ENCODE data around the gene PKHD1.

Gene PKHD1

DNA sequence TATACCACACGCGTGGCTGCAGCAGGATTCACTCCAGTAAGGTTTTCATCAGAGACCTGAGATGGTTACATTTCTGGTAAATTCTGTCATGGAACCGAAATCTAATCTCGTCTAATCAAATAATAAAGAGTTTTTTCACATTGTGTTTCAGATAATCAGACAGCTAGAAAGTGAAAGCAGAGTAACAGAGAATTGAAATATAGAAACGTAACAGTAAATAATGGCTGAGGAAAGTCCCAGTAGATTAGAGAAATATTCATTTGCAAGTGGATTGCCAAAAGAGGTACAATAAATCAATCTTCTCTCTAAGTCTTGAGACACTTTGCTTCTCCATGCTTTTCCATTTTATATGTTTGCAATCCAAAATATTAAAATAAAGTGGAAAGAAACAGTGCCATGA is 42.4 kb downstream of the PKHD1 start:
- DNase-seq = no peak

GRCh38 chr6:52042141-52042885 is 45.1 kb downstream of the PKHD1 start:
- DNase-seq = no peak

- DNase-seq = no peak
Measured at GRCh38 chr6:52041134-52041533, 46.3 kb downstream of the PKHD1 start.

- no peak for DNase-seq
Measured at GRCh38 chr6:52027699-52028098, 59.7 kb downstream of the PKHD1 start.

GRCh38 chr6:52024451-52025068 is 62.9 kb downstream of the PKHD1 start:
- no peak for DNase-seq

DNA sequence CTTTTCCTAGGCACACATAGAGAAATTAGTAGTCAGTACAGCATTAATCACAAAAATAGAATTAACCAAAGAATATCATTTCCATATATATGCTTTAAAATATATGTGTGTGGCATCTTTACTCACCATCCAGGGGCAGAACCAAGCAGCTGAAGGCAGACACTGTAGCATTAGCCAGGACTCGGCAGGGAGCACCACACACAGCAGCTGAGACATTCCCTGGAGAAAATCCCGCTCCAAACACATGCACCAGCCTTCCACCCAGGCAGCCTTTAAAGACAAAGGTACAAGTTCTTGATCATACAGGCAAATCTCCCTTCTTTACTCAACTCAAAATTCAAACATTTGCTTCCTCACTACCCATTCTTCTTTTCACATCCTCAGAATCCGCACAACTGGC is 64.7 kb downstream of the PKHD1 start:
- DNase-seq = no peak

DNA sequence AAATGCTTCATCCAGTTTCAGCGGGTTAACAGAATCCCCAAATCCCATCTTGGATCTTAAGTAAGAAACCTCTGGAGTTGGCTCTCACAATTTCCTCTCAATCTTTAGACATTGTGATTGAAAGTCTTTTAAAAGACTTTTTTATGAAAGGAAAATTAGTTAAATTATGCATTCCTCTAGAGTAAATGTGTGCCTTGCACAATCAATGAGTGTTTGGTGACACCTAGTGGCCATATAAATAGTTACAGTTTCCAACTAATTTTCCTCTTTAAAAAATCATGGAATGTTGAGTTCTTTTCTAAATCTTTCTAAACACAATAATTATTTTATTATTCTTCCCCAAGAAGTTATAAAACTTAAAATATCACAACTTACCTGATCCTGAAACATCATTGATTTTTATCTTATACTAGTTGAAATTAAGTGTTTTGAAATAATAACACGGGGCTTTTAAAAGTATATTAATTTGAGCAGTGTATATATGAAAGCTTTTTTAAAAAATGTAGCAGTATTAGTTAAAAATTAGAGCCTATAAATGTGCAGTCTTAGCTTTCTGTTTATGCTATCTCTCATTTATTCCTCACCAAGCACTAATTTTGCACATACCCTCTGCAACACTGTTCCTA is 66.4 kb downstream of the PKHD1 start:
- DNase-seq = no peak

DNA sequence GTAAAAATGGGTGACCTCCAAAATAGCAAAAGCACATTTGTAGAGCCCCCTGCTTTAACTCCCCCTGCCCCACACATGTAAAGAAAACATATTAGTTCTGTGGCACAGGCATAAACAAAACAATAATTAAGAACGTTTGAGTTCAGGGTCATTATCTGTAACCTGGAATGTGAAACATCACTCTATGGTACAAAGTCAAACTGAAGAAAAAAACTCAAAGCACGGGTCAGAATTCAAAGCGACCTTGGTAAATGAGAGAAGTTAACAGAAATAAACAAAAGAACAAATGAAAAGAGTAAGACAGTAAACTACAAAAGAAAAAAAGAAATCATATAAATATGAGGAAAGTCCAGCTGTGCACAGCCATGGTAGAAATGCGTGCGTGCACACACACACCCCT is 67.5 kb downstream of the PKHD1 start:
- DNase-seq = no peak

- no peak for DNase-seq
Measured at GRCh38 chr6:52019092-52019491, 68.3 kb downstream of the PKHD1 start.

DNA sequence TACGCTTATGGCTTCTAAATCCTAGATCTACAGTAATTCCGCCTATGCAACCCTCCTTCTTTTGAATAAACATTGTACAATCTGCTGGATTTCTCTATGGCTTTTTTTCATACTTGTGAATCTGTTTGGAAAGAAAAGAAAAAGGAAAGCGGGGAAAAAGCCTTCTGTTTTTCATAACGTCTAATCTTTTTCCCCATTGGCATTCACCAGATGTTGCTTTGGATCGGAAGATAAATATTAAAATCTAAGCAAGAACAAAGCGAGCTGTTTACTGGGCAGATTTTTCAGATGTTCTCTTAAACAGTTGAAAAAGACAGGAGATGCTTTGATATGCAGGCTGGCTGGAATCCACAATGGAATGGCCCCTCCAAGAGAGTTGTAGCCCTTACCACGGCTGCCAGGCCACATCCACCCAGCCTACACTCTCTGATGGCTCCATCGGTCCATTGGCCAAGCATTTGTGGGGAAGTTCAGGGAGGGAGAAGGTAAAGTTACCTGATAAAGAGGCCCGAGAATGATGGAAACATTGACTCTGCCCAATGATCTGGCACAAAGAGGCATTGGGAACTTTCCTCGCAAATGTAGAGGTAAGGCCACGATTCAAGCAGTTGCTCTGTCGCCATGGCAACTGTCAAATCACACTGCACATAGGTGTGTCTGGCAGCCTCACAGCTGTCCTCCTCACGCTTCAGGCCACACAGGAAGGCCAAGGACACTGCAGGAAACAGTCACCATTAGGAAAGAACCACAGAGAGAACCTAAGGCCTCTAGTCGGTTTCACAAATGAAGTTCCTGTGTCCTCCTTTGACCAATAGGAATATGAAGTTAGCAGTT is 70.3 kb downstream of the PKHD1 start:
- no peak for DNase-seq

GRCh38 chr6:52015953-52016352 is 71.5 kb downstream of the PKHD1 start:
- no peak for DNase-seq

DNA sequence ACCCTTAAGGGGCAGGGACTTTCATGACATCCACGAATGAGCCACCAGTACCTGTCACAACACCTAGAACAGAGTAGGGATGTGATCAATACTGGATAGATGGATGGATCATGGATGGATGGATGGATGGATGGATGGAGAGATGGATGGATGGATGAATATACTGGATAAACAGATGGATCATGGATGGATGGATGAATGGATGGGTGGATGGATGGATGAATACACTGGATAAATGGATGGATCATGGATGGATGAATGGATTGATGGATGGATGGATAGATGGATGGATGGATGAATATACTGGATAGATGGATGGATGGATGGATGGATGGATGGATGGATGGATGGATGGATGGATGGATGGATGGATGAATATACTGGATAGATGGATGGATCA is 73.0 kb downstream of the PKHD1 start:
- DNase-seq = no peak

- no peak for DNase-seq
Measured at GRCh38 chr6:52013035-52013434, 74.4 kb downstream of the PKHD1 start.

DNA sequence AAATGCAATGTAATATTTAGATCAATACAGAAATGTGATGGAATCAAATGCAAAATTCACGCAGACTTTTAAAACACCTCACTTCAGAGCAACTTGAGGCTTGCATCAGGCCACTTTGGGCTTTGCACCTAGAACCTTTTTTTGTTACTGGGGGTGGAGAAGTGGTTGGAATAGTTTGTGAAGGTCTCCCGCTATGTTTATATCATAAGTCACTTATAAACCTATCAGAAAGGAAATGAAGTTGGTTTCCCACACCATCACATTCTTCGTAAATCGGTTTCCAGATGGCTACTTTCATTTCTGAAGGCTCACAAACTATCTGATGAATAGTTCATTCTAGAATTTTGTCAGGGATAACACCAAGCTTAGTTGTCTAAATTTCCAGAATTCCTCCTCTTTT is 74.8 kb downstream of the PKHD1 start:
- no peak for DNase-seq

DNA sequence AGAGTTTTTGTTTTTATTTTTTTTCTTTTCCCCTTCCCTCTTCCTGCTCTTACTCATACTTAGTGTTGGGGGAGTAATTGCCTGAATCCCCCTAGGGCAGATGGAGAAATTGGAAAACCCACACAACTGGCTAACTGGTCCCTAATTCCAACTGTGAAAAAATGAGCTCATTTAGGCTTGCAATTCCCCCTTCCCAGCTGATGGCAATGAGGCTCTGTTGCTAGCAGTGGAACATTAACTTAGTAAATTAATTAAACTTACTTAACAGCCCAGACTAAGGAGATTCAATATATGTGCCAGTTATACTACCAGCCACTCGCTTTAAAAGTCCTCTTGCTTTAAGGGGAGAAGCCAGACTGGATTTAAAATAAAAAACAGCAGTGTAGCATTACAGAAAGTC is 76.6 kb downstream of the PKHD1 start:
- DNase-seq = no peak

- DNase-seq = no peak
Measured at GRCh38 chr6:52010145-52010544, 77.3 kb downstream of the PKHD1 start.

GRCh38 chr6:52009466-52010140 is 77.8 kb downstream of the PKHD1 start:
- no peak for DNase-seq

DNA sequence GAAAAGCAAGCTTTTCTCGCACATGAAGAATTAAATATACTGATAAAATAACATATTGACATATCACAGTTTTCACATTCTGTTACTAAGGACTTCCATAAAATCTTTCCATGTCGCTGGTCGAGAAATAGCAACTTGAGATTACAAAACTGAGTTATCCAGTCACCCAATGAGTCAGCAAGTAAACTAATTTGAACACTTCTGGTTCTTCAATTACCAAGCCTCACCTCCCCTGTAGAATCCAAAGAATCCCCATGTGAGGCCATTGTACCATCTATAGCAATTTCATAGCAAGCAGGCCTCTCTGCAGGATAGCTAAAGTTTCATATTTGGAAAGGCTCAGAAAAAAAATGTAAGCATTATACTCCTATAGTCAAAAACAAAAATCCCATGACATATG is 87.3 kb downstream of the PKHD1 start:
- DNase-seq = no peak

GRCh38 chr6:51996296-51996947 is 91.0 kb downstream of the PKHD1 start:
- no peak for DNase-seq

GRCh38 chr6:51995214-51995755 is 92.1 kb downstream of the PKHD1 start:
- DNase-seq = no peak

GRCh38 chr6:51992876-51993275 is 94.5 kb downstream of the PKHD1 start:
- DNase-seq = no peak

GRCh38 chr6:51989789-51990188 is 97.6 kb downstream of the PKHD1 start:
- no peak for DNase-seq
